ENCODE data around the gene CSPG5.

- no peak for TF ChIP-seq CTCF (IDR thresholded peaks at IDR 0.05)
- no peak for TF ChIP-seq POLR2A (IDR thresholded peaks at IDR 0.05)
These were observed 28.7 kb upstream of the CSPG5 start for GRCh38 chr3:47607335-47607734.

Data from heart left ventricle (tissue), 13 donors.